AG04450 (cell line): ENCODE measurements around the gene UFSP2. TPM values are rescaled to one million over a fixed set of nuclear protein-coding genes. Genes with fewer than 3 reads are reported as not detected.

Experiments used
- CTCF ChIA-PET: fragments of 300-600, 350-600 bp; formaldehyde crosslinking; extraction: SDS; loops from one replicate; lab custom pipeline; 2022; ENCODE audit warnings: antibody characterized with exemption, inconsistent platforms; lab: Charles Lee
- POLR2A ChIA-PET: fragments of 350-600 bp; formaldehyde crosslinking; extraction: SDS; loops from one replicate; lab custom pipeline; 2021; ENCODE audit warnings: antibody characterized with exemption, inconsistent platforms; lab: Yijun Ruan, JAX
- DNase-seq: peaks from one replicate; pipeline ENCODE4 v3.0.0-alpha.2; 2011; ENCODE audit warnings: low read depth, low spot score
- H3K27ac ChIP-seq: one replicate; pipeline ENCODE4 v1.5.1; 2012; ENCODE audit warnings: low read depth, low read length, control low read depth
- H3K27me3 ChIP-seq: one replicate; pipeline ENCODE4 v1.6.0; 2012; ENCODE audit warnings: low read length; ENCODE audit not compliant: control insufficient read depth, insufficient read depth
- H3K4me3 ChIP-seq: 2 replicates; pipeline ENCODE4 v1.5.1; 2011; ENCODE audit warnings: mild to moderate bottlenecking, low read depth, low read length, control low read depth
- H3K9me3 ChIP-seq: 2 replicates; pipeline ENCODE4 v1.5.1; 2012; ENCODE audit warnings: low read length; ENCODE audit not compliant: control insufficient read depth, insufficient read depth
- CTCF ChIP-seq: IDR thresholded peaks from 2 replicates; pipeline ENCODE4 v1.5.1; 2011; ENCODE audit warnings: low read depth, low read length, control low read depth, inconsistent platforms
- polyA plus RNA-seq: library from polyadenylated mRNA; depleted of rRNA; stranded (reverse); fragments of >200 nt; gene quantifications from 2 replicates; pipeline ENCODE4 v1.2.3, GENCODE V29; 2011

UFSP2 gene
- polyA plus RNA-seq, 1 experiment, result 54.1 TPM

DNA sequence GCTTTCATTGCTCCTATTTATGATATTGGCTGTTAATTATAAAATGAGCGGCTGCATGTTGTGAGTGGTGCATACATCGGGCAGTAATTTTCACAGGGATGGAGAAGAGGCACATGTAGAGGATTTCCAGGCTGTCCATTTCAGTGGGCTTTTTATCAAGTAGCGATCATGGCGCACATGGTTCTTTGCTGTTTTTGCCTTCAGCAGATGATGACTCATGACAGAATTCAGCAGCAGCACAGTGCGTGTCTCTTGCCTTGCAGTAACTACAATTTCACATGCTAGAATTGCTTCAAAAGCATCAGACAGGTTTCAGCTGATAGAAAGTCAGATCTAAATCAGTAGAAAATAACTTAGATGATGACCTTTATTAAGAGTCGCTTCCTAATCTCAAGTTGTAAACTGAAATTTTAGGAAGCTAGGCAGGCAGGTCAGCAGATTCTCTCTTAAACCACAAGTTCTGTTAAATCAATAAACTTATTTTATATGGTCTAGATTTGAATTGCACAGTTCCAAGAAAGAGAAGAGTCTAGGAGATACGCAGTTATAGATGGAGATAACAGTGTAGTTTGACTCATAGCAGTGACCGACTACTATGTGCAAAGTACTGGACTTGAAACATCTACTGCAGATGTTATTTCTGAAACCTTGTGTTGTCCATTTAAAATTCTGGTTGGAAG is 65.9 kb downstream of the UFSP2 start:
- Histone ChIP-seq H3K27ac (no peak overlapping the region), H3K27me3 (no peaks in the 10 kb centered on the region), H3K9me3 (no peaks in the 10 kb centered on the region), H3K4me3 (no peak overlapping the region)
- peak; percentile 30 for DNase-seq
- ChIA-PET CTCF (no interaction called here), POLR2A (no interaction called here)
- TF ChIP-seq CTCF, result no peak

GRCh38 chr4:185358959-185359358 is 66.8 kb downstream of the UFSP2 start:
- no peak for DNase-seq
- peak overlapping the region; percentile 63 for H3K27ac ChIP-seq
- CTCF ChIA-PET, result no interaction called here

GRCh38 chr4:185358514-185358913 is 67.2 kb downstream of the UFSP2 start:
- Histone ChIP-seq H3K9me3 (no peaks in the 10 kb centered on the region), H3K4me3 (no peak overlapping the region), H3K27me3 (no peaks in the 10 kb centered on the region), H3K27ac (no peak overlapping the region)
- no peak for TF ChIP-seq CTCF
- CTCF ChIA-PET, result no interaction called here
- DNase-seq, result no peak
- POLR2A ChIA-PET, result no interaction called here

More at GRCh38 chr4:185358959-185359358, 66.8 kb downstream of the UFSP2 start:
- TF ChIP-seq CTCF, result no peak
- Histone ChIP-seq H3K9me3 (no peaks in the 10 kb centered on the region), H3K4me3 (no peak overlapping the region), H3K27me3 (no peaks in the 10 kb centered on the region)
- POLR2A ChIA-PET, result no interaction called here

DNA sequence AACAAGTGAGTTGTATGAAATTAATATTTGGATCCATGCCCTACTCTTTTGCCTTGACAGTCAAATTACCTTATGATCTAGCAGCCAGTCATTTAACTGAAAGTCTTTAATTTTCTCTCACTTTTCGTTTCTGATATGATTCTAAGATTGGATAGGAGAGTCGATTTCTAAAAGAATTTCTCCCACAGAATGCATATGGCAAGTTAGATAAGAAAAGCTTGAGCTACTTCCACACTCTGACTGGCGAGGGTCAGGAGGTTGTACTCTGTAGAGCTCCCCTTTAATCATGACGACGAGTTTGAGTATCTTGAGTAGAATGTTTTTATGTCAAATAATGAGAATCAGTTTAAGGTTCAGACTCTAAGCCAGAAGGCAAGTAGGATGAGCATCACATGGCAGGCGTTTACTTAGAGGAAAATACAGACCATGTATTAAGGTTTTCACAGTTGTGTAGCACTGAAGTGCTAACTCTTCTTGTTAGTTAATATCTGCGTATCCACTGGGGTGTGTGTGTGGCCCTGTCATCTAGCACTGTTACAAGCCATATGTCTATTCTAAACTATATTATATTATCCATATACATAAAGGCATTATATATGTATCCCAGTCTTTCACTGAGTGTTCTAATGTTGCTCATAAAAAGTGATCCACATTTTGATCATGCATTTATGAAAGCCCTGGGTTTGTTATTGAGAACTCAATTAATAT is 67.9 kb downstream of the UFSP2 start:
- no peaks in the 10 kb centered on the region for H3K9me3 ChIP-seq
- no peak for DNase-seq
- H3K4me3 ChIP-seq, result no peak overlapping the region
- H3K27me3 ChIP-seq, result no peaks in the 10 kb centered on the region
- ChIA-PET CTCF (interaction anchor here (0.7 kb wide), 1 partner anchor 31 kb away, joined by 3 read pairs; no protein-coding TSS in a partner anchor), POLR2A (no interaction called here)
- peak overlapping the region; percentile 0 for H3K27ac ChIP-seq
- TF ChIP-seq CTCF, result no peak

DNA sequence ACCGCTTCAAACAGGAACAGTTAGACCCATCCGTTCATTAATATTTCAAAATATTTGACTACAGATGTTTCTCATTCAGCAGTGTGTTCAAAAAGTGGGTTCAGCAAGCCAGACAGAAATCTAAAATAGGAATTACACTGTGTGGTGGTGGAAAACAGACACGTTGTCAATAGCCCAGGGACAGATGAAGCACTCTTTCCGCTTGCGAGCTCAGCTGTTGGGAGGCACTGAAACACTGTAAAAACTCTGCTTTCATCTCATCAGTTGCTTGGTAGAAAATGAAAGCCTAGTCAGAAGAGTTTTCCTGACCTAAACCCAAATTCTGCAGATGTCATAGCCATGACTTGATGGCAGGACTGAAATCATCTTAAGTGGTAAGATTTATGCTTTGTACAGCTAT is 68.6 kb downstream of the UFSP2 start:
- DNase-seq, result no peak
- no peak overlapping the region for H3K4me3 ChIP-seq
- H3K9me3 ChIP-seq, result no peaks in the 10 kb centered on the region
- H3K27me3 ChIP-seq, result no peaks in the 10 kb centered on the region
- no peak for TF ChIP-seq CTCF
- ChIA-PET CTCF (interaction anchor here (0.7 kb wide), 1 partner anchor 32 kb away, joined by 3 read pairs; no protein-coding TSS in a partner anchor), POLR2A (no interaction called here)
- H3K27ac ChIP-seq, result no peak overlapping the region
